HG02763 (cell line): Measurements from ENCODE around the gene NAB2.
A peak's percentile ranks its signal among the peaks of the same experiment; 100 is the strongest.
"Not testable (repeated sequence)": the region's sequence is repeated elsewhere in the genome, so short reads cannot be mapped to it uniquely, and the experiment has no call there.

ENCODE experiments used
- ATAC-seq: cut with Tn5 transposase; IDR thresholded peaks from one replicate; pipeline ENCODE4 v1.9.1; 2021; ENCODE audit warnings: mild to moderate bottlenecking, moderate library complexity; ENCODE audit not compliant: unreplicated experiment

Gene NAB2

DNA sequence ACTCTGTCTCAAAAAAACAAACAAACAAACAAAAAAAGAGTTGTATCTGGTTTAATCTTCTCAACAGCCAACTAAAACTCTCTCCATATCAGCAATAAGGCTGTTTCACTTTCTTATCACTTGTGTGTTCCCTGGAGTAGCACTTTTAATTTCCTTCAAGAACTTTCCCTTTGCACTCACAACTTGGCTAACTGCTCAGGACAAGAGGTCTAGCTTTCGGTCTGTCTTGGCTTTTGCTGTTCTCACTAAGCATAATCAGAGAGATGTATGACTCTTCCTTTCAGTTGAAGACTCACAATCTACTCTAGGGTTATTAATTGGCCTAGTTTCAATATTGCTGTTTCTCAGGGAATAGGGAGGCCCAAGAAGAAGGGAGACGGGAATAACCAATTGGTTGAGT, 22.7 kb upstream of the NAB2 start:
- no peak for ATAC-seq

DNA sequence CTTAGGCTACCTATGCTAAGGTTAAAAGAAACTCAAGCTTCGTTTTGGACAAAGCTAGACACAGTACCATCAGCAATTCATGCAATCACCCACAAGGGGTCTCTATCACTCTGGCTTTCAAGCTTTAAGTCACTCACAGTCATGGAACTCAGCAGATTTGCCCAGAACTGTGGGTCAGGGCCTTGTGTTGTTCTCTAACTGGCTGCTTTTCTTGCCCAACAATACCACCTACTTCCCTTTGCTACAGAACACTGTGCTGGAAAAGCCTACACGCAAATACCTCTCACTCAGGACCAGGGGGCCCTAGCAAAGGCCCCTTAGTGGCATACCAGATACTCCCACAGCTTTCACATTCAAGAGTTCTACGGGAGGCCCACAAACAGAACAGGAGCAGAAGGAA, 19.4 kb upstream of the NAB2 start:
- peak; percentile 91 for ATAC-seq

DNA sequence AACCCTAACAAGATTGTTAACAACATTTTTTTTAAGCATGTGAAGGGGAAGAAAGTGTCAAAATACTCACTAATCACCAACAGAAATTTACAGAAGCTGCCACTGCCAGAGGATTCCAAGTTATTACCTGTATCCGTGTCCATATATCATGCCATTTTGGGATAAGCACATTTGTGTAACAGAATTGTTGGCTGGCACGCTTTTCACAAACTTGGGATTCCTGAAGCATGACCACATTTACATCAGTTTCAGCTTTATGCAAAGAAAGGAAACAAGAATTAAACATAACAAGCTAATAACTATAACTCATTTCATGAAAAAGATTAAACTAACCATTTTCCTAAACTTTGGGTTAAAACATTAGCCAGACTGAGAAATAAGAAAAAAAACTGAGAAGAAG, 16.3 kb upstream of the NAB2 start:
- no peak for ATAC-seq

DNA sequence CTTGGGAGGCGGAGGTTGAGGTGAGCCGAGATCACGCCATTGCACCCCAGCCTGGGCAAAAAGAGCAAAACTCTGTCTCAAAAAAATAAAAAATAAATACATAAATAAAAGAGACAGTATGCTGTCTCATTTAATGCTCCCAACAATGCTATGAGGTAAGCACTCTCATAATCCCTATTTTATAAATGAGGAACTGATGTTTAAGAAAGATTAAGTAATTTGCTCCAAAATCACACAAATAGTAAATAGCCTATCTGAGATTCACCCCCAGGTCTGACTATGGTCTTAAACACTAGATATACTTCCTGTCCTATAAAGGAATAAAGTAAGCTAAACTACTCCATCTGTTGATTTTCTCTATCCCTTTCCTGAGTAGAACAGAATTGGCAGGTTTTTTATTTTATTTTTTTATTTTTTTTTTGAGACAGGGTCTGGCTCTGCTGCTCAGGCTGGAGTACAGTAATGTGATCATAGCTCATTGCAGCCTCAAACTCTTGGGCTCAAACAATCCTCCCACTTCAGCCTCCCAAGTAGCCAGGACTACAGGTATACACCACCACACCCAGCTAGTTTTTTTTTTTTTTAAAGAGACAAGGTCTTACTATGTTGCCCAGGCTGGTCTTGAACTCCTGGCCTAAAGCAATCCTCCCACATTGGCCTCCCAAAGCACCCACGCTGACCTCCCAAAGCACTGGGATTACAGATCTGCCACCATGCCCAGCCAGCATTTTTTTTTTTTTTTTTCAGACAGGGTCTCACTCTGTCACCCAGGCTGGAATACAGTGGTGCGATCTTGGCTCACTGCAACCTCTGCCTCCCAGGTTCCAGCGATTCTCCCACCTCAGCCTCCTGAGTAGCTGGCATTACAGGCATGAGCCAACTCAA, 15.1 kb upstream of the NAB2 start:
- not testable (repeated sequence) for ATAC-seq

DNA sequence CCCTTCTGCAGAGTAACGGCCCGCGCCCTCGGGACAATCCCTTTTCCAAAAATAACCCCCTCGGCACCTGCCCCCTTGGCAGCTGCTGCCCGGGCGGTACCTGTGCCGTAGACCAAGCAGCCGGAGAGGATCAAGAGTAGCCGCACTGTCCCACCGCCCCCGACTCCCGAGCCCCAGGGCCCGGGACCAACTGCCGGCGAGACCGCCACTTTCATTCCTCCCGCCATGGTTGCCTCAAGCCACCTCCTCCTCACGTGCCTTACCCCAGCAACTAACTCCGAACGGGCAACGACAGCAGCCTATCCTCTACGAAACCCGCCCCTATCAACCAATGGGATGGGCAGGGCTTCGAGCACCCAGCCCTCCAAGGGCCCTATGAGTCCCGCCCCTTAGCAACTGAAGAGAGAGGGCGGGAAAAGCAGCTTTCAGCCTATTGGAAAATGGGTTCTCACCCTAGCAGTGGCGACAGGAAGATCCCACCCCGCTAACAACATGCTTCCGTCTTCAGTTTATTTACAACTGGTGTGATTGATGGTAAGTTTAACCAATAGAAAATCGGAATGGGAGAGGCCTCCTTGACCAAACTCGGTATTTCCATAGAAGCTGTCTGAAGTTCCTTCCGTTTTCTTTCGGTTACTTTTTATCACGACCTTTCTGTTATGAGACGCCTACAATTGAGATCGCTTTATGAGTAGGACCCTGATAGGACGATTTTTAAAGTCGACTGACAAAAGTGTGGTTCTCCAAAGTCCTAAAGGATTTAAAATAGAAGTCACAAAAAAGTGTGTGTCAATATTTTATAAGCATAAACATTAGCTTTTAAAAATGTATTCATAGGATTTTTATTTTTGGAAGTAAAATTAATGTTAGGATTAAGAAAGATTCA, 10.2 kb upstream of the NAB2 start, which contains the start of gene NEMP1:
NEMP1 (minus strand) TSS at position 273 of the 886 bp plus-strand sequence; CDS start at position 227, 46 bp downstream.
- ATAC-seq, result peak; percentile 98

DNA sequence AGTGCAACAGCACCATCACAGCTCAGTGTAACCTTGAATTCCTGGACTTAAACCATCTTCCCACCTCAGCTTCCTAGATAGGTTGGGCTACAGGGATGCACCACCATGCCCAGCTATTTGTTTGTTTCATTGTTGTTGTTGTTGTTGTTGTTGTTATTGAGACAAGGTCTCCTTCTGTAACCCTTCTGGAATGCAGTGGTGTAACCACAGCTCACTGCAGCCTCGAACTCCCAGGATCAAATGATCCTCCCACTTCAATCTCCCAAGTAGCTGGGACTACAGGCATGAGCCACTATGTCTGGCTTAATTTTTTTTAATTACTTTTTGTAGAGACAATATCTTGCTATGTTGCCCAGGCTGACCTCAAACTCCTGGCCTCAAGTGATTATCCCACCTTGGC, 9.1 kb upstream of the NAB2 start:
- ATAC-seq, result no peak

DNA sequence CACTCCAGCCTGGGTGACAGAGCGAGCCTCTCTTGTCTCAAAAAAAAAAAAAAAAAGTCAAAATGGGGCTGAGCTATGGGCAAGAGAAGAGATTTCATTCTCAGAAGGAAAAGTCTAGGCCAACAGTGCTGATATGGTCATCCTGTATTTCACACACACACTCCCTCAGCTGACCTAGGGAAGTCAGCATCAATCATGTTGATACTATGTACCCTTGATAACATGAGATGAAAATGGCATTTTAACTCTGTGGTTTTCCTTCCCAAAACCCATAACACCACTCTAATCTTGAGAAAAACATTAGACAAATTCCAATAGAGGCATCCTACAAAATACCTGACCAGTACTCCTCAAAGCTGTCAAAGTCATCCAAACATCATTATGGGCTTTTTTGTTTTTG, 8.1 kb upstream of the NAB2 start:
- ATAC-seq, result no peak

DNA sequence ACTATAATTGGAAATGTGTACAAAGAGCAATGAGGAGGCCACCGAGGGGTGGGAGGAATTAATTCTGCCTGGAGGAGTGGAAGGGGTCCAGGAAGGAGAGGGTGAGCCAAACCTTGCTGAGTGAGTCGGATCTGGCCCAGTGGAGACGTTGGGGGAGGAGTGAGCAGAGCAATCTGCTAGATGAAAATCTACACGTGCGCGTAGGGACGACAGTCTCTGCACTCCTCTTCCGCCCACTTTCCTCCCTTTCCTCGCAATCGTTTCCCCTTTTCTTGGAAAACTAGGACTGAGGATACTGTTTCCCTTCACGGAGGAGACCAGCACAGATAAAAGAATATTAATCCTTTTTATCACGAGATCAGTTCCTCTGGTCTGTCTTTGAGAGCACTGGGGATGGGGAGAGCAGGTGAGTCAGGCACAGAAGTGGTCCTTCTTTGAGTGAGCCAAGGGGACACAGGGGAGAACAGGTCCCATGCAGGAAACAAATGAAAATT, 2.9 kb upstream of the NAB2 start:
- no peak for ATAC-seq

DNA sequence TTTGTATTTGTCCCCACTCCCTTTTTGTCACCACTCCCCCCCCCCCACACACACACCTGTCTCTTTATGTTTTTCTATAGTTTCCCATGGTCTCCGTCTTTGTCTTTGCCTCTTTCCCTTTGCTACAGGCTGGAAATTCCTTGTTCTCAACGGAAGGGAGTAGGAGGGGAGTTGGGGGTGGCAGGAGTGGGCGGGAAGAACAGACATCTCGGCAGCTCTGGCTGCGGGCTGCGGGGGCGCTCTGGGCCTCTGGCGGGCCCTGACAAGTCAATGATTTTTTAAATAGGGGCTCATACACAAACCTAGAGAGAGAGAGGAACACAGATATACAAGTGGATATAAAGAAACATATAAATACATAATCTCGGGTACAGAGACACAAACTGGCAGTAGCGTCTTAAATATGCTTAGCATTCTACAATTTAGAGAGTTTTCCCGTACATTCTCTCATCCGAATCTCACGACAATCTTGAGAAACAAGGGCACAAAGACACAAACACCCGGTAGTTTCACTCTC, 2.4 kb upstream of the NAB2 start:
- no peak for ATAC-seq

DNA sequence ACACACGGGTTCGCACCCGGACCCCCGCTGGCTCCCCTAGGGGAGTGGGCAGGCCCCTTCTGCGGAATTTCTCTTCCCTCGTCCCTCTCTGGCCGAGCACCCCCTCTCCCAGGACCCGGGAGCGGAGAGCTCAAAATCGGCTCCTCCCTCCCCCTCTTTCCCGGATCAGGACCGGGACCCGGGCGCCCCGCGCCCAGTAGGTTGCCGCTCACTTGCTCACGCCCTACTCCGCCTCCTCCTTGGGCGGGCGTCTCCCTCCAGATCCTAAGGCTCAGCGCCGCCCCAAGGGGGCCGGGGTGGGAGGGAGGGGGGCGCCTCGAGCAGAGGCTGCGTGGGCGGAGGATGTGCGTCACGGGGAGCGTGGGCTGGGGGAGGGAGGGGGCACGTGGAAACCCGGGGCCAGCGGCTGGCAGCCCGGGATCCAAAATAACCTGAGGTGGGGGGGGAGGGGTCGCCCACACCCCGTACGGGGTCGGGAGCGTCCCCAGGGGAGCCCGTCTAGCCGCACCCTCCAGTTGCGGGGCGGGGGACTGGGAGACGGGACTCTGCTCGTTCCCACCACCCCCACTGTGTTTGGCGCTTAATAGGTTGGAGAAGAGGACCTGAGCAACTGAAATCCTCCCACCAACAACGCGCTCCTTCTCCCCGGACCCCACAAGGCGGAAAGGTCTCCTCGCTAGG, 1.8 kb upstream of the NAB2 start:
- ATAC-seq, result peak; percentile 36

DNA sequence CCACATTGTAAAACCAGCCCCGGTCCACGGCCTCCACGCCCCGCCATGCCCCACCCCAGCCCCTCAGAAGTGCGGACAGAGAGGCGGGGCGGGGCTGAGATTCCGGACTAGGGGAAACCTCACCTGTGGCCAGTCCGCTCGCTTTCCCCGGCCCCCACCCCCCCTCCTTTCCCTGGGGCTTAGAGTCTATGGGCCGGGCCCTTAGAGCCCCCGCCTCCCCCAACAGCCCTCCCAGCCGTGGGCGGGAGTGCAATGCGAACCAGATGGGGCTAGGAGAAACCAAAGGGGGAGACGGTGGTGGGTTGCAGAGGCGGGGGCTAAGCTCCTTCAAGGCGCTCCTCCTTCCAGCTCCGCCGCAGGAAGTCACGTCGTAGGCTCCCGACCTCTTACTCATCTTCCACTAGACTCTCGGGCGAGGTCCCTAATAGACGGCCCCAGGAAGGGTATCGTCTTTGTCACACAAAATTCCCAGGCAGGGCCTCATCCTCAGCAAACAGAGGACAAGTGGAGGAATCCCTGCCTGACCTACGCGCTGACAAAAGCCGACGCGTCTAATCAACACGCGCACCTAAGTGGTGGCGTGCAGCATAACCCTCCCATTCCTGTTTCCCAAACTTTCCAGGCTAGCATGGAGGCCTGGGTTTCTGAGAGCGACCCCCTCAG, 1.1 kb upstream of the NAB2 start:
- peak; percentile 32 for ATAC-seq

DNA sequence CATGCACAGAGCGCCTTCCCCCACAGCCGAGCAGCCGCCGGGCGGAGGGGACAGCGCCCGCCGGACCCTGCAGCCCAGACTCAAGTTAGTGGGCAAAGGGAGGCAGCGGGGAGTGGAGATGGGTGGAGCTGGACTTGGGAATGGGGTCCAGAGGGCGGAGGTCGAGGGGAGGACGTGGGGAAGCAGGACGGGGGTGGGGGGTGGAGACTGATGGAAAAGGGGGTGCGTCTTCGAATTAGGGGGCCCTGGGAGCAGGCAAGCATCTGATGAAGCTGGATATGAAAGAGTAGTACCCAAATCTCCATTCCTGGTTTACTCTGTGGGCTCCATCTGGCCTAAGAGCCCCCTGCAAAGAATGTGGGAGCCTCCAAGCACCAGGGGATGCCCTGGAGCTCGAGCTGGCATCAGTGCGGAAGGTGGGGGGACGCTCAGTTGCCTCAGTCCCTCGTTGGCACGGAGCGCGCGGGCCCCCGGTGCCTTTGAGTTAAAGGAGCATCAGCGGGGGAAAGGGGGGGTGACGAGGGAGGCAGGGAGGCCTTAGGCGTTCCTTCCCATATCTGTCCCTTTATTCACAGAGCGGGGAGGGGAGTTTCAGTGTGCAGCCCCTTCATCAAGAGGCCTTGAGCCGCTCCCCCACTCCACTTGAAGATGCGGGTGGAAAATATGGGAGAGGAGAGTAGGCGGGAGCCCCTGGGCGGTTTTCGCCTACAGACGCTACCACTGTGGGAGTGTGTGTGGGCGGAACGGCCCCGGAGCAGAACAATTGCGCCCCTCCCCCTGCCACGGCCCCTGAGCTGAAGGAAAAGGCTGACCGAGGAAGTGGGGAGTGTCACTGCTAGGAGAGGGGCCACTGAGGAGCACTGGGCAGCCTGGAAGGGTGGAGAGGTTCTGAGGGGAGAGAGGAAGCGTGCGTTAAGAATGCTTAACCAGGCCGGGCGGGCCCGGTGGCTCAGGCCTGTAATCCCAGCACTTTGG, 644 bp downstream of the NAB2 start:
- no peak for ATAC-seq

DNA sequence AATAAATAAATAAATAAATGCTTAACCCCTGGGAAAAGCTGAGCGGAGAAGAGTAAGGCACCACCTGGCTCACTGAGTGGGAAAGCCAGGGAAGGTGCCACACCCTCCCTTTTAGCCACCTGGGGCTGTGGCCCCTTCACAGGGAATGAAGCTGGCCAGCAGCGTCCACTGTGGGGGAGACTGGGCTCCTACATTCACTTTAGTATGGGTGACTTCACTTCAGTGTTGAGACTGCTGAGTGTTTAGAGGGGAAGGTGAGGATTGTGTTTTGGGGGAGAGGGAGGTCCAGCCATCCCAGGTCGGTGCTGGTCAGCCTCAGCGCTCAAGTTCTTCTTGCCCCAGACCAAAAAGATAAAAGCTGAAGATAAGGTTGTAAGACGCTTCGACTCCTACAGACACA, 1.6 kb downstream of the NAB2 start:
- no peak for ATAC-seq

DNA sequence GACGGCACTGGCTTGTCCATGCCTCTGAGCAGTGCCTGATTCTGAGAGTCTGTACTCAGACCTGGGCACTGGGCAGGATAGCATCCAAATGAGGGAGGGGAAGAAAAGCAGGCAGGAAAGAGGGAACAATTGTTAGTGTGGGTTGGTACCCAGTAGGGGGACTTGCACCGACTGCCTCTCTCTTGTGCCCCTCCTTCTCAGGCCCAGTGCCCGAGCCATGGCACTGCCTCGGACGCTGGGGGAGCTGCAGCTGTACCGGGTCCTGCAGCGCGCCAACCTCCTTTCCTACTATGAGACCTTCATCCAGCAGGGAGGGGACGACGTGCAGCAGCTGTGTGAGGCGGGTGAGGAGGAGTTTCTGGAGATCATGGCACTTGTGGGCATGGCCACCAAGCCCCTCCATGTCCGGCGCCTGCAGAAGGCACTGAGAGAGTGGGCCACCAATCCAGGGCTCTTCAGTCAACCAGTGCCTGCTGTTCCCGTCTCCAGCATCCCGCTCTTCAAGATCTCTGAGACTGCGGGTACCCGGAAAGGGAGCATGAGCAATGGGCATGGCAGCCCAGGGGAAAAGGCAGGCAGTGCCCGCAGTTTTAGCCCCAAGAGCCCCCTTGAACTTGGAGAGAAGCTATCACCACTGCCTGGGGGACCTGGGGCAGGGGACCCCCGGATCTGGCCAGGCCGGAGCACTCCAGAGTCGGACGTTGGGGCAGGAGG, 2.2 kb downstream of the NAB2 start:
- no peak for ATAC-seq

DNA sequence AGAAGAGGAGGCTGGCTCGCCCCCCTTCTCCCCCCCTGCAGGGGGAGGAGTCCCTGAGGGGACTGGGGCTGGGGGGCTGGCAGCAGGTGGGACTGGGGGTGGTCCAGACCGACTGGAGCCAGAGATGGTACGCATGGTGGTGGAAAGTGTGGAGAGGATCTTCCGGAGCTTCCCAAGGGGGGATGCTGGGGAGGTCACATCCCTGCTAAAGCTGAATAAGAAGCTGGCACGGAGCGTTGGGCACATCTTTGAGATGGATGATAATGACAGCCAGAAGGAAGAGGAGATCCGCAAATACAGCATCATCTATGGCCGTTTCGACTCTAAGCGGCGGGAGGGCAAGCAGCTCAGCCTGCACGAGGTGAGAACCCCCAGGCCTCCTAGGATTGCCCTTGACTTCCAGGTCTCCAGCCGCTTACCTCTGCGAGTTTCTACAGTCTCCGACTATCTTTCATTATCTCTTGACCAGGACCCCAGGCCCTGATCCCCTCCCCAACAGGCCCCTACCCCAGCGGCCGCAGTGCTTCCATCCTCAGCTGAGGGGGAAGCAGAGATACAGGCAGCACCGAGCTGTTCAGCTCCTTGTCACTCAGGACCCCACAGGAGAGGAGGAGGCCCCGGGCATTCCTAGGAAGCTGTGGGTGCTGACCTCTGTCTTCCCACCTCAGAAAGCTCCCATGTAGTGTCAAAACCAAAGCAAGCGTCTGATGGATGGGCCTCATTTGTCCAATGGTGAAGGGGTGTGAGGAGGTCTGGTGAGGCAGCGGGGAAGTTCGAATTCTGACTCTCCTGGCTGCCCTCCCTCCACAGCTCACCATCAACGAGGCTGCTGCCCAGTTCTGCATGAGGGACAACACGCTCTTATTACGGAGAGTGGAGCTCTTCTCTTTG, 3.0 kb downstream of the NAB2 start:
- no peak for ATAC-seq

DNA sequence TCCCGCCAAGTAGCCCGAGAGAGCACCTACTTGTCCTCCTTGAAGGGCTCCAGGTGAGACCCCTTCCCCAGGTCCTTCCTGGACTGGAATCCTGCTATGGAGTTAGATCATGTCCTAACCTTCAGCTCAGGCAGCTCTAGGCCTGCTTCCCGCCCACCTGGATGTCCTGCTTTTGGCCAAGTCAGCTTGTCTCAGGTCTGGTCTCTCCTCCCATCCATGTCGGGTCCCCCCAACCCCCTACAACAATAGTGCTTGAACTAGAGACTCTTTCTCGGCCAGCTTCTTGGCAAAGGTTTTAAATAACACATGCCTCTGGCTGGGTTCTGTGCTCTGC, 3.6 kb downstream of the NAB2 start:
- ATAC-seq, result no peak

DNA sequence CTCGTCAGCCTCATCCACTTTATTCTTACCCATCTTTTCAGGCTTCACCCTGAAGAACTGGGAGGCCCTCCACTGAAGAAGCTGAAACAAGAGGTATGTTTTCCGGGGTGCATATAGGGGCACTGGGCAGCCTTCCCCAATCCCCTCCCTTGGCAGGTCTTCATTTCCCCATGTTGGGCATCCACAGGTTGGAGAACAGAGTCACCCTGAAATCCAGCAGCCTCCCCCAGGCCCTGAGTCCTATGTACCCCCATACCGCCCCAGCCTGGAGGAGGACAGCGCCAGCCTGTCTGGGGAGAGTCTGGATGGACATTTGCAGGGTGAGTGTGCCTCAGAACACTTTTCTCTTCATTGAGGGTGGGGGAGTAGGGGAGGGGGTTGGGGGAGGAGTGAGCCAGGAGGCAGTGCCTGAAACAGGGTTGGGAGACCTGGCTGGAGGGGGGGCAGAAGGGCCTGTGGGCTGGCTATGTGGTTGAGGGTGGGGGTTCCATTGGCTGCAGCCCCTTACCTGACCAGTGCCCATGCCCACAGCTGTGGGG, 4.0 kb downstream of the NAB2 start:
- ATAC-seq, result no peak
